Transverse colon (tissue), 3 donors: ENCODE results near the gene MTO1.

Experiments
- EP300 ChIP-seq: sonication (generic); formaldehyde crosslinking; IDR thresholded peaks from one replicate; pipeline ENCODE4 v1.6.1; 2017; ENCODE audit warnings: antibody characterized with exemption, low read depth
- TF ChIP-seq, protein P1 (sequence below), 5 experiments: fragments of 200-600 bp in 3 of 5; fragments of 450-650 bp in 2 of 5; sonication (generic) in 3 of 5; IDR thresholded peaks; 1 replicate in 2 of 5; 2 replicates in 3 of 5; pipeline ENCODE4 v1.5.1; 2016 to 2017; ENCODE audit warnings: antibody characterized with exemption in 5 of 5, inconsistent platforms in 3 of 5, mild to moderate bottlenecking in 2 of 5, moderate library complexity in 1 of 5

DNA sequence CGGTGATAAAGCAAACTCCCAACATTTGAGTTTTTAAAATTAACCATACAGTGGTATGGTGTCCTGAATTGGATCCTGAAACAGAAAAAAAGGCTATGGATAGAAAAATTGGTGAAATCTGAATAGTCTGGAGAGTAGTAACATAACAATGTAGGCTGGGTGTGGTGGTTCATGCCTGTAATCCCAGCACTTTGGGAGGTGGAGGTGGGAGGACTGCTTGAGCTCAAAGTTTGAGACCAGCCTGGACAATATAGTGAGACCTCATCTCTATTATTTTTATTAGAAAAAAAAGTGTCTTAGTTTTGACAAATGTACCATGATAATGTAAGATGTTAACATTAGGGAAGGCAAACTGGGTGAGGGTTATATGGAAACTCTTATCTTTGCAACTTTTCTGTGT, 48.3 kb downstream of the MTO1 start:
- no peak for TF ChIP-seq EP300
- TF ChIP-seq, protein P1, sequence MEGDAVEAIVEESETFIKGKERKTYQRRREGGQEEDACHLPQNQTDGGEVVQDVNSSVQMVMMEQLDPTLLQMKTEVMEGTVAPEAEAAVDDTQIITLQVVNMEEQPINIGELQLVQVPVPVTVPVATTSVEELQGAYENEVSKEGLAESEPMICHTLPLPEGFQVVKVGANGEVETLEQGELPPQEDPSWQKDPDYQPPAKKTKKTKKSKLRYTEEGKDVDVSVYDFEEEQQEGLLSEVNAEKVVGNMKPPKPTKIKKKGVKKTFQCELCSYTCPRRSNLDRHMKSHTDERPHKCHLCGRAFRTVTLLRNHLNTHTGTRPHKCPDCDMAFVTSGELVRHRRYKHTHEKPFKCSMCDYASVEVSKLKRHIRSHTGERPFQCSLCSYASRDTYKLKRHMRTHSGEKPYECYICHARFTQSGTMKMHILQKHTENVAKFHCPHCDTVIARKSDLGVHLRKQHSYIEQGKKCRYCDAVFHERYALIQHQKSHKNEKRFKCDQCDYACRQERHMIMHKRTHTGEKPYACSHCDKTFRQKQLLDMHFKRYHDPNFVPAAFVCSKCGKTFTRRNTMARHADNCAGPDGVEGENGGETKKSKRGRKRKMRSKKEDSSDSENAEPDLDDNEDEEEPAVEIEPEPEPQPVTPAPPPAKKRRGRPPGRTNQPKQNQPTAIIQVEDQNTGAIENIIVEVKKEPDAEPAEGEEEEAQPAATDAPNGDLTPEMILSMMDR (IDR thresholded peaks at IDR 0.05): no peak
